HG02938 (cell line): ENCODE results near the gene STEAP1.

ENCODE experiments used
- ATAC-seq: cut with Tn5 transposase; IDR thresholded peaks from one replicate; pipeline ENCODE4 v1.9.1; 2021; ENCODE audit warnings: mild to moderate bottlenecking, moderate library complexity; ENCODE audit not compliant: unreplicated experiment

STEAP1 gene

GRCh38 chr7:90211391-90212148 lies 57.3 kb downstream of the STEAP1 start, which contains the start of gene STEAP2:
TSS of gene STEAP2 (plus strand) at chr7:90211740. CDS start at chr7:90225083, 13,343 bp downstream.
- ATAC-seq, result peak; percentile 88

DNA sequence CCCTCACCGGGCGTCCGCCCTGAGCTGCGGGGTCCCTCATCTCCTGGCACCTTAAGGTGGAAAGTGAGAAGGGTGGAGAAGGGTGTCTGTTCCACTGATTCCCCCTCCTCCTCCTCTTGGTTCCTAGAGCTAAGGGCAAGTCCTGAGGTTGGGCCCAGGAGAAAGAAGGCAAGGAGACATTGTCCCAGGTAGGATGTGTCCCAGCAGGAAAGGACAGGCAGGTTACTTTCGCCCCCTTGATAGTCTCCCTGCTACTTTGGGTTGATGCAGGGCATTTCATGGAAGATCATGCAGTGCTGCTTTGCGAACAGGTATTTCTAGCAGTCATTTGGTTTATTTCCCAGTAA lies 57.9 kb downstream of the STEAP1 start:
- ATAC-seq, result no peak

DNA sequence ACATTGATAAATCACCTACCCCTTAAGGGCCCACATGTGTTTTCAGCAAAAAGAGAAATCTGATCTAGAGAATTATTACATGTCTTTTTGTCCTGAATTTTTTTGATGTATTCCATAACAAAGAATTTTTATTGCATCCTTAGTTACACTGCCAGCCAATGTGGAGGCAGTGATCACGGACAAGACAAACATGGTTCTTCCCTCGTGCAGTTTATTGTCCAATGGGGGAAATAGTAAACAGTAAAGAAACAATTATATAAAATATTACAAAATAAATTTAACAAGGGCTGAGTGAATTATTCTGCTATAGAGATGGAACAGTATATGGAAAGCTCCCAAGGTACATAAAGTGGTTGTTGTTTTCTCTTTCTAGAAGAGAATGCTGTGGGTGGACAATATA lies 59.3 kb downstream of the STEAP1 start:
- ATAC-seq, result no peak
